Peyer's patch (tissue), 4 donors: ENCODE results near the gene PGBD2. TPM values are rescaled to one million over a fixed set of nuclear protein-coding genes. Genes with fewer than 3 reads are reported as not detected.
"Not testable (repeated sequence)": the region's sequence is repeated elsewhere in the genome, so short reads cannot be mapped to it uniquely, and the experiment has no call there.

Experiments
- DNase-seq, 3 donors: peaks; one replicate each; pipeline ENCODE4 v3.0.0-alpha.2; 2017 to 2019
- H3K27ac ChIP-seq, 4 donors: fragments of 200-600 bp; sonication (generic); one replicate each; pipeline ENCODE4 v1.5.1; 2016 to 2019
- H3K27me3 ChIP-seq, 2 donors: fragments of 200-600 bp; sonication (generic); one replicate each; pipeline ENCODE4 v1.5.1; 2019
- H3K36me3 ChIP-seq, 3 donors: fragments of 200-600 bp; sonication (generic); one replicate each; pipeline ENCODE4 v1.5.1; 2016 to 2019
- H3K4me1 ChIP-seq, 4 donors: fragments of 200-600 bp; sonication (generic); one replicate each; pipeline ENCODE4 v1.5.1; 2016 to 2019
- H3K4me3 ChIP-seq, 4 donors: fragments of 200-600 bp; sonication (generic); 1 replicate in 3 of 4; 2 replicates in 1 of 4; pipeline ENCODE4 v1.5.1; 2016 to 2019; ENCODE audit warnings: mild to moderate bottlenecking in 1 of 4
- H3K9me3 ChIP-seq, 4 donors: fragments of 200-600 bp; sonication (generic); one replicate each; pipeline ENCODE4 v1.5.1; 2016 to 2019; ENCODE audit warnings: mild to moderate bottlenecking in 1 of 4
- POLR2A ChIP-seq, 2 donors: fragments of 450-650 bp; IDR thresholded peaks; one replicate each; pipeline ENCODE4 v1.5.1; 2017; ENCODE audit warnings: antibody characterized with exemption in 2 of 2, mild to moderate bottlenecking in 2 of 2, moderate library complexity in 2 of 2
- total RNA-seq, 4 donors: library from RNA; depleted of rRNA; stranded (reverse); fragments of >200 nt; gene quantifications; one replicate each; pipeline ENCODE4 v1.1.0, GENCODE V29; 2016
- TF ChIP-seq, protein P1 (sequence below), 6 experiments: fragments of 450-650 bp in 4 of 6; fragments of 200-600 bp in 2 of 6; sonication (generic) in 1 of 6; IDR thresholded peaks; one replicate each; pipeline ENCODE4 v1.5.1; 2017 to 2019; ENCODE audit warnings: antibody characterized with exemption in 6 of 6, mild to moderate bottlenecking in 3 of 6, moderate library complexity in 1 of 6

Gene PGBD2
- total RNA-seq, 4 donors from 2014 or later, result 9.9 to 17.2 (median 14.4) TPM

- no peaks in the 10 kb centered on the region for H3K27me3 ChIP-seq
- no peak for DNase-seq
- TF ChIP-seq, protein P1, sequence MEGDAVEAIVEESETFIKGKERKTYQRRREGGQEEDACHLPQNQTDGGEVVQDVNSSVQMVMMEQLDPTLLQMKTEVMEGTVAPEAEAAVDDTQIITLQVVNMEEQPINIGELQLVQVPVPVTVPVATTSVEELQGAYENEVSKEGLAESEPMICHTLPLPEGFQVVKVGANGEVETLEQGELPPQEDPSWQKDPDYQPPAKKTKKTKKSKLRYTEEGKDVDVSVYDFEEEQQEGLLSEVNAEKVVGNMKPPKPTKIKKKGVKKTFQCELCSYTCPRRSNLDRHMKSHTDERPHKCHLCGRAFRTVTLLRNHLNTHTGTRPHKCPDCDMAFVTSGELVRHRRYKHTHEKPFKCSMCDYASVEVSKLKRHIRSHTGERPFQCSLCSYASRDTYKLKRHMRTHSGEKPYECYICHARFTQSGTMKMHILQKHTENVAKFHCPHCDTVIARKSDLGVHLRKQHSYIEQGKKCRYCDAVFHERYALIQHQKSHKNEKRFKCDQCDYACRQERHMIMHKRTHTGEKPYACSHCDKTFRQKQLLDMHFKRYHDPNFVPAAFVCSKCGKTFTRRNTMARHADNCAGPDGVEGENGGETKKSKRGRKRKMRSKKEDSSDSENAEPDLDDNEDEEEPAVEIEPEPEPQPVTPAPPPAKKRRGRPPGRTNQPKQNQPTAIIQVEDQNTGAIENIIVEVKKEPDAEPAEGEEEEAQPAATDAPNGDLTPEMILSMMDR (IDR thresholded peaks at IDR 0.05), result no peak
- TF ChIP-seq POLR2A (IDR thresholded peaks at IDR 0.05), result no peak
- H3K4me3 ChIP-seq, result no peak overlapping the region
- H3K9me3 ChIP-seq, result no peaks in the 10 kb centered on the region
- H3K4me1 ChIP-seq, result no peaks in the 10 kb centered on the region
- no peak overlapping the region for H3K27ac ChIP-seq
- no peaks in the 10 kb centered on the region for H3K36me3 ChIP-seq
These were observed 21.3 kb upstream of the PGBD2 start for GRCh38 chr1:248884632-248885295.

- H3K36me3 ChIP-seq, result no peaks in the 10 kb centered on the region
- no peak for DNase-seq
- H3K9me3 ChIP-seq, result no peaks in the 10 kb centered on the region
- no peak for TF ChIP-seq POLR2A (IDR thresholded peaks at IDR 0.05)
- TF ChIP-seq, protein P1 (IDR thresholded peaks at IDR 0.05), result no peak
- H3K27ac ChIP-seq, result no peak overlapping the region
- no peaks in the 10 kb centered on the region for H3K4me1 ChIP-seq
- H3K4me3 ChIP-seq, result no peak overlapping the region
- H3K27me3 ChIP-seq, result no peaks in the 10 kb centered on the region
These were observed 20.4 kb upstream of the PGBD2 start for GRCh38 chr1:248885646-248886045.

DNA sequence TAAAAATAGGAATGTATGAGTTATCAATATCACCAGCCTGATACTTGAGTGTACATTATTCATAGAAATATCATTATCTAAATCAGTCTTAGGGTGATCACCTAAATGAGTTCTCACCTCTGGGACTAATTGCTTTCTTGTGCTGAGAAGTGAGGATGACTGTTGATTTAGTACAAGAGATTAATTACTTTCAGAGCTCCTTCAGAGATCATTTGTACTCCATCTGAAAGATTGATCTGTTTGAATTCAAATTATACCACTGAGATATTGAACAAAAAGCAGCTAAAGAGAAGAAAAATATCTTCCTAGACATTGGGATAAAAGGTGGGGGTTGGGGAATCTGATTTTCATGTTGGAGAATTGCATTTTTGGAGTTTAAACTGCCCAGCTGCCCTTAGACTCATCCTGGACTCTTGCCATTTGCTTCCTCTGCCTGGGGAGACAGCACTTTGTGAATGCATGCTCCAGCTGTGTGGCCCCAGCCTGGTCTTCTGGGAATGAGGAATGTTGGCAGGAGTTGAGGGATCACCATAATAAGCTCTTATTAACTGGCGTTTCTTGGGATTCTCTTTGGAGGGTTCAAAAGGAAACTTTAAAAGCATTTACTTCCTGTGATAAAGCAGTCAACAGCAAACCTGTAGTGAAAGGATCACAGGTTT, 19.7 kb upstream of the PGBD2 start:
- no peak overlapping the region for H3K4me3 ChIP-seq
- no peak for DNase-seq

GRCh38 chr1:248889914-248890243, 16.2 kb upstream of the PGBD2 start:
- H3K36me3 ChIP-seq, H3K27ac ChIP-seq, H3K27me3 ChIP-seq, H3K4me3 ChIP-seq, DNase-seq, H3K4me1 ChIP-seq, H3K9me3 ChIP-seq: not testable (repeated sequence)

More for the DNA sequence above, 19.7 kb upstream of the PGBD2 start:
- TF ChIP-seq, protein P1 (IDR thresholded peaks at IDR 0.05), result no peak
- TF ChIP-seq POLR2A (IDR thresholded peaks at IDR 0.05), result no peak
- Histone ChIP-seq H3K27me3 (no peaks in the 10 kb centered on the region), H3K9me3 (no peaks in the 10 kb centered on the region), H3K4me1 (no peaks in the 10 kb centered on the region), H3K27ac (no peak overlapping the region), H3K36me3 (no peaks in the 10 kb centered on the region)

DNA sequence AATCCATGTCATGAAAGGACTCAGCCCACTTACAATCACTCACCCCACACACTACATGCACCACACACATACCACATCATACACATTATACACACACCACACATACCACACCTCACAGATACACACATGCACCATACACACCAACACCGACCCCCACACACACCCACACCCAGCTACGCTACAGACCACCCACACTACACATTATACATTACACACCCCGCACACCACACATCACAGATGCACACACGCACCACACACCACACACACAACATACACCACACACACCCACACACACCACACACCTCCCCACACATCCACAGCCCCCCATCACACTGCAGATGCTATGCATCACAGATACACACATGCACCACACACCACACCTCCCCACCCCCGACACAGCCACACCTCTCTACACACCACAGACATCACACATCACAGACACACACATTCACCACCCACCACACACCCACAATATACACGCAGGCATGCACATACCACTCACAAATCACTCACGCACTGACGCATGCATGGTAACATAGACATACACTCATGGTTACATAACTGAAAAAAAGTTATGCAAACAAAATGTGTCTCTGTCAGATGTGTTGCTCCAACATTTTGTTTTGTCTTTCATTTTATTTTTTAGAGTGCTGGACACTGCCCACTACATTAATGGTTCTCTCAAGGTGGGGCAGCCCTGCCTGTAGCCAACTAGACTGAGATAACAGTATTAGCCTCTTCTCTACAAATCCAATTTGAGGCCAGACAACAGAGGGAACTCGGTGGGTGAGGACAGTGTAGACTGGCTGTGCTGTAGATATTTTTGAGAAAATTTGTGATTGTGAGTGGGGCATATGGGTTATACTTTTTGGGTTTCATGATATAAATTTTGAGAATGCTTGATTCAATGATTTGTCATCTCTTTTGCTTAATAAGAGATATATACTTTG, 15.2 kb upstream of the PGBD2 start:
- DNase-seq, result no peak
- no peaks in the 10 kb centered on the region for H3K4me1 ChIP-seq
- no peak for TF ChIP-seq POLR2A (IDR thresholded peaks at IDR 0.05)
- TF ChIP-seq, protein P1 (IDR thresholded peaks at IDR 0.05), result no peak
- H3K9me3 ChIP-seq, result no peaks in the 10 kb centered on the region
- H3K27ac ChIP-seq, result no peak overlapping the region
- no peak overlapping the region for H3K4me3 ChIP-seq
- H3K36me3 ChIP-seq, result no peaks in the 10 kb centered on the region
- no peaks in the 10 kb centered on the region for H3K27me3 ChIP-seq

DNA sequence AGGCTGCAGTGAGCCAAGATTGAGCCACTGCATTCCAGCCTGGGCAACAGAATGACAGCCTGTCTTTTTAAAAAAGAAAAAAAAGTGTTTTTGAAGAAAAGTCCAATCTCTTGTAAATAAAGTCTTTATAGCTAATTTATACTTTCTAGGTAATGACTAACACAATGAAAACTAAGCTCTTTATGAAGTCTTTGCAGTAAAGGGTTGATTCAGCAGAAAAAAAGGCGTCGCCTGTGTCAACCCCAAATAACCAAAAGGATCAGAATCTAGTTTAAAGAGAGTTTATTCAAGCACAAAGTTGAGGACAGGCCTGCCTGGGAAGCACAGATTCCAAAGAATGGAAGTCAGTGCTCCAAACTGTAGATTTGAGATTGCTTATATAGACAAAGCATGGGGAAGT, 14.3 kb upstream of the PGBD2 start:
- no peaks in the 10 kb centered on the region for H3K36me3 ChIP-seq
- no peaks in the 10 kb centered on the region for H3K4me1 ChIP-seq
- no peak overlapping the region for H3K27ac ChIP-seq
- H3K9me3 ChIP-seq, result no peaks in the 10 kb centered on the region
- H3K4me3 ChIP-seq, result no peak overlapping the region
- H3K27me3 ChIP-seq, result no peaks in the 10 kb centered on the region
- TF ChIP-seq, protein P1 (IDR thresholded peaks at IDR 0.05), result no peak
- TF ChIP-seq POLR2A (IDR thresholded peaks at IDR 0.05), result no peak
- DNase-seq, result no peak
